GM18505 (cell line): ENCODE results near the gene CIAPIN1.

Experiments
- ATAC-seq: cut with Tn5 transposase; IDR thresholded peaks from one replicate; pipeline ENCODE4 v1.9.1; 2021; ENCODE audit not compliant: unreplicated experiment
- POLR2A ChIP-seq: IDR thresholded peaks from 4 replicates; pipeline ENCODE4 v1.6.1; 2011; ENCODE audit warnings: borderline replicate concordance; ENCODE audit not compliant: insufficient read depth, insufficient read length; ENCODE audit errors: extremely low read depth

CIAPIN1 gene

GRCh38 chr16:57472665-57473060, 25.5 kb upstream of the CIAPIN1 start:
- no peak for ATAC-seq
- TF ChIP-seq POLR2A: no peak

GRCh38 chr16:57471852-57472664, 24.9 kb upstream of the CIAPIN1 start:
- ATAC-seq: no peak
- no peak for TF ChIP-seq POLR2A

GRCh38 chr16:57471209-57471608, 24.0 kb upstream of the CIAPIN1 start:
- TF ChIP-seq POLR2A: no peak
- ATAC-seq: no peak

GRCh38 chr16:57470711-57471110, 23.5 kb upstream of the CIAPIN1 start:
- no peak for TF ChIP-seq POLR2A
- ATAC-seq: no peak

GRCh38 chr16:57469917-57470470, 22.8 kb upstream of the CIAPIN1 start:
- ATAC-seq: no peak
- TF ChIP-seq POLR2A: no peak

- ATAC-seq: no peak
- no peak for TF ChIP-seq POLR2A
Observed at GRCh38 chr16:57469046-57469445, 21.9 kb upstream of the CIAPIN1 start.

GRCh38 chr16:57468346-57468745, 21.2 kb upstream of the CIAPIN1 start:
- TF ChIP-seq POLR2A: no peak
- no peak for ATAC-seq

- no peak for ATAC-seq
- no peak for TF ChIP-seq POLR2A
Observed at GRCh38 chr16:57464523-57464922, 17.3 kb upstream of the CIAPIN1 start.

- peak; percentile 29 for ATAC-seq
- no peak for TF ChIP-seq POLR2A
Observed at GRCh38 chr16:57462978-57463362, 15.8 kb upstream of the CIAPIN1 start.

GRCh38 chr16:57462209-57462977, 15.2 kb upstream of the CIAPIN1 start, which contains the start of gene POLR2C:
Gene POLR2C, plus strand, starts transcription at chr16:57462679. Its CDS starts 46 bp downstream, at chr16:57462725.
- TF ChIP-seq POLR2A: peak; percentile 99
- ATAC-seq: peak; percentile 88

- ATAC-seq: no peak
- no peak for TF ChIP-seq POLR2A
Observed at GRCh38 chr16:57452021-57452420, 4.8 kb upstream of the CIAPIN1 start.

GRCh38 chr16:57446531-57447185, 527 bp downstream of the CIAPIN1 start:
- no peak for TF ChIP-seq POLR2A

GRCh38 chr16:57445510-57445909, 1.7 kb downstream of the CIAPIN1 start:
- no peak for ATAC-seq
- no peak for TF ChIP-seq POLR2A

More at GRCh38 chr16:57446531-57447185, 527 bp downstream of the CIAPIN1 start:
- peak; percentile 19 for ATAC-seq
